ENCODE data around the gene PXT1.

Gene PXT1

DNA sequence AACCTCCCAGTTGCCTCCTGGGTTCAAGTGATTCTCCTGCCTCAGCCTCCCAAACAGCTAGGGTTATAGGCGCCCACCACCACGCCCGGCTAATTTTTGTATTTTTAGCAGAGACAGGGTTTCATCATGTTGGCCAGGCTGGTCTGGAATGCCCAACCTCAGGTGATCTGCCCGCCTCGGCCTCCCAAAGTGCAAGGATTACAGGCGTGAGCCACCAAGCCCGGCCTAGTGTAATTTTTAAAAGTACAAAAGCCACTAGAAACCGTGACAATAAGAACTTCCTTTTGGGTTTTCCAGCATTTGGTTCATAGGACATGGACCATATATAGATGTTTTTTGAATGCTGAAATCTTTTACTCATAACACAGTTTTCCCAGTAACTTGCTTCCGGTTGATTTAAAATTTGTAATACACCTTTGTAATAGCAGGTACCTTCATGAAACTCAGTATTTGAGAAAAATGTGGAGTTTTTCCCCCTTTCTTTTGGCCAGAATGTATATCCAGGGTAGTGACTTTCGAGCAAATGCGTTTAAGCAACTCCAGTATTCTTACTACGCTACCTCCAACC is 467 bp downstream of the PXT1 start:
- Histone ChIP-seq H3K36me3 (ENCODE audit: control insufficient read depth in 2 of 2, insufficient read depth in 1 of 2, low read length in 2 of 2) (no peaks in the 10 kb centered on the region), H3K27ac (ENCODE audit: extremely low read depth, low read depth, low read length) (peak overlapping the region; percentile 95), H3K4me3 (ENCODE audit: low read depth, low read length) (peak overlapping the region; percentile 74), H3K9me3 (ENCODE audit: control insufficient read depth, insufficient read depth, low read depth, low read length) (no peaks in the 10 kb centered on the region), H3K4me1 (ENCODE audit: control insufficient read depth, insufficient read depth, low read length) (peaks cover 11% of the 10 kb centered on the region)
- no peak for TF ChIP-seq ZNF416 (tag by site-specific recombination; IDR thresholded peaks at IDR 0.05)
- TF ChIP-seq ZNF114 (tag by site-specific recombination; IDR thresholded peaks at IDR 0.05) = no peak
- TF ChIP-seq ZFP69B (tag by site-specific recombination; IDR thresholded peaks at IDR 0.05) = no peak
- no peak for TF ChIP-seq ZBTB48 (tag by site-specific recombination; IDR thresholded peaks at IDR 0.05)
- TF ChIP-seq, protein P1, sequence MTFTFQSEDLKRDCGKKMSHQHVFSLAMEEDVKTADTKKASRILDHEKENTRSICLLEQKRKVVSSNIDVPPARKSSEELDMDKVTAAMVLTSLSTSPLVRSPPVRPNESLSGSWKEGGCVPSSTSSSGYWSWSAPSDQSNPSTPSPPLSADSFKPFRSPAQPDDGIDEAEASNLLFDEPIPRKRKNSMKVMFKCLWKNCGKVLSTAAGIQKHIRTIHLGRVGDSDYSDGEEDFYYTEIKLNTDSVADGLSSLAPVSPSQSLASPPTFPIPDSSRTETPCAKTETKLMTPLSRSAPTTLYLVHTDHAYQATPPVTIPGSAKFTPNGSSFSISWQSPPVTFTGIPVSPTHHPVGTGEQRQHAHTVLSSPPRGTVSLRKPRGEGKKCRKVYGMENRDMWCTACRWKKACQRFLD (tag by site-specific recombination; IDR thresholded peaks at IDR 0.05) = no peak
- no peak for TF ChIP-seq ZNF843 (tag by site-specific recombination; IDR thresholded peaks at IDR 0.05)
- no peak for TF ChIP-seq ZNF48 (tag by site-specific recombination; IDR thresholded peaks at IDR 0.05)
- TF ChIP-seq, protein P2, sequence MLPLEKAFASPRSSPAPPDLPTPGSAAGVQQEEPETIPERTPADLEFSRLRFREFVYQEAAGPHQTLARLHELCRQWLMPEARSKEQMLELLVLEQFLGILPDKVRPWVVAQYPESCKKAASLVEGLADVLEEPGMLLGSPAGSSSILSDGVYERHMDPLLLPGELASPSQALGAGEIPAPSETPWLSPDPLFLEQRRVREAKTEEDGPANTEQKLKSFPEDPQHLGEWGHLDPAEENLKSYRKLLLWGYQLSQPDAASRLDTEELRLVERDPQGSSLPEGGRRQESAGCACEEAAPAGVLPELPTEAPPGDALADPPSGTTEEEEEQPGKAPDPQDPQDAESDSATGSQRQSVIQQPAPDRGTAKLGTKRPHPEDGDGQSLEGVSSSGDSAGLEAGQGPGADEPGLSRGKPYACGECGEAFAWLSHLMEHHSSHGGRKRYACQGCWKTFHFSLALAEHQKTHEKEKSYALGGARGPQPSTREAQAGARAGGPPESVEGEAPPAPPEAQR (tag by site-specific recombination; IDR thresholded peaks at IDR 0.05) = no peak
- TF ChIP-seq, protein P3, sequence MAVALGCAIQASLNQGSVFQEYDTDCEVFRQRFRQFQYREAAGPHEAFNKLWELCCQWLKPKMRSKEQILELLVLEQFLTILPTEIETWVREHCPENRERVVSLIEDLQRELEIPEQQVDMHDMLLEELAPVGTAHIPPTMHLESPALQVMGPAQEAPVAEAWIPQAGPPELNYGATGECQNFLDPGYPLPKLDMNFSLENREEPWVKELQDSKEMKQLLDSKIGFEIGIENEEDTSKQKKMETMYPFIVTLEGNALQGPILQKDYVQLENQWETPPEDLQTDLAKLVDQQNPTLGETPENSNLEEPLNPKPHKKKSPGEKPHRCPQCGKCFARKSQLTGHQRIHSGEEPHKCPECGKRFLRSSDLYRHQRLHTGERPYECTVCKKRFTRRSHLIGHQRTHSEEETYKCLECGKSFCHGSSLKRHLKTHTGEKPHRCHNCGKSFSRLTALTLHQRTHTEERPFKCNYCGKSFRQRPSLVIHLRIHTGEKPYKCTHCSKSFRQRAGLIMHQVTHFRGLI (tag by site-specific recombination; IDR thresholded peaks at IDR 0.05) = peak; percentile 46; the same call in 1 of the 2 replicates
- no peak for TF ChIP-seq ZNF214 (tag by site-specific recombination; IDR thresholded peaks at IDR 0.05; ENCODE audit: borderline replicate concordance)
- no peak for TF ChIP-seq ZNF292 (tag by site-specific recombination; IDR thresholded peaks at IDR 0.05; ENCODE audit: borderline replicate concordance, low read depth)
- TF ChIP-seq ZNF335 (tag by site-specific recombination; conservative IDR thresholded peaks at IDR 0.05) = peak; percentile 82
- CTCF ChIA-PET = interaction anchor here (0.6 to 1.4 kb wide), 3 partner anchors 10 to 318 kb away, joined by 3 to 4 read pairs (median 3); no protein-coding TSS in a partner anchor
- POLR2A ChIA-PET = interaction anchor here (1.2 to 2.3 kb wide), 4 partner anchors 19 to 415 kb away, joined by 4 to 28 read pairs (median 6); partner anchors contain the start of gene MAPK14

DNA sequence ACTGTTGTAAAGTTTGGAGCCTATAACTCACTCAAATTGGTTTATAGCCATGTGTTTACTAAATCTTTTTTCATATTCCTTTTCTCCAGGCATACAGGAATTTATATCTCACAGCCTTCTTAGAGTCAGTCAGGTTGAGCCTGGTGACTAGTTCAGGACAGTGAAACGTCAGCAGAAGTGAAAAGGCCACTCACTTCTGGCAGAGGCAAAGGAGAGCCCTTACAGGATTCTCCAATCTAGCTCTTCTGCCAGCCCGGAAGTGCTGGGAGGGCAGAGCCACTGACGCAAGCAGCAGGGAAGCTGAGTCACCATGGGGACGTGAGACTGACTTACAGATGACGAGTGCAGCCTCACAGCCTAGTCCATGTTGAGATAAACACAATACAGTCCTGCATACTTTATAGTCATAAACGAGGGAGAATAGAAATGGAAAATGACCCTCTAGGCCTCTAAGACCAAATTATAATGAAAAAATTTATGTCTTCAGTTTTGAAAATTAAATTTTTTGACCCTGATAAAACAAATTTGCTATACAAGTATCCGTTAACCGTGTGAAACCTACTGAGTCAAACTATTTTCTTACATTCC is 1.3 kb downstream of the PXT1 start:
- H3K27ac ChIP-seq (ENCODE audit: extremely low read depth, low read depth, low read length) = peak overlapping the region; percentile 43; the same call in 1 of the 2 replicates
- peaks cover 11% of the 10 kb centered on the region for H3K4me1 ChIP-seq (ENCODE audit: control insufficient read depth, insufficient read depth, low read length)
- no peak overlapping the region for H3K4me3 ChIP-seq (ENCODE audit: low read depth, low read length)
- ChIA-PET CTCF (interaction anchor here (0.6 to 1.4 kb wide), 3 partner anchors 9 to 319 kb away, joined by 3 to 4 read pairs (median 3); no protein-coding TSS in a partner anchor), POLR2A (interaction anchor here (0.6 to 2.3 kb wide), 10 partner anchors 8 to 414 kb away, joined by 3 to 28 read pairs (median 4); partner anchors contain the start of gene MAPK14)
- no peaks in the 10 kb centered on the region for H3K36me3 ChIP-seq (ENCODE audit: control insufficient read depth in 2 of 2, insufficient read depth in 1 of 2, low read length in 2 of 2)
- H3K9me3 ChIP-seq (ENCODE audit: control insufficient read depth, insufficient read depth, low read depth, low read length) = no peaks in the 10 kb centered on the region
- no peak for TF ChIP-seq ZNF302 (tag by site-specific recombination; IDR thresholded peaks at IDR 0.05; ENCODE audit: low read depth)
- TF ChIP-seq ZNF558 (tag by site-specific recombination; IDR thresholded peaks at IDR 0.05) = 0 out of 2 replicates have a peak, but pooled peaks have one; percentile 25
- TF ChIP-seq, protein P4, sequence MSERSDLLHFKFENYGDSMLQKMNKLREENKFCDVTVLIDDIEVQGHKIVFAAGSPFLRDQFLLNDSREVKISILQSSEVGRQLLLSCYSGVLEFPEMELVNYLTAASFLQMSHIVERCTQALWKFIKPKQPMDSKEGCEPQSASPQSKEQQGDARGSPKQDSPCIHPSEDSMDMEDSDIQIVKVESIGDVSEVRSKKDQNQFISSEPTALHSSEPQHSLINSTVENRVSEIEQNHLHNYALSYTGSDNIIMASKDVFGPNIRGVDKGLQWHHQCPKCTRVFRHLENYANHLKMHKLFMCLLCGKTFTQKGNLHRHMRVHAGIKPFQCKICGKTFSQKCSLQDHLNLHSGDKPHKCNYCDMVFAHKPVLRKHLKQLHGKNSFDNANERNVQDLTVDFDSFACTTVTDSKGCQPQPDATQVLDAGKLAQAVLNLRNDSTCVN (tag by site-specific recombination; optimal IDR thresholded peaks at IDR 0.05) = no peak
- peak; percentile 94 for TF ChIP-seq ZBTB17 (tag by site-specific recombination; IDR thresholded peaks at IDR 0.05)
- peak; percentile 52 for TF ChIP-seq ZNF660 (tag by site-specific recombination; IDR thresholded peaks at IDR 0.05)
- TF ChIP-seq ZNF366 (tag by site-specific recombination; conservative IDR thresholded peaks at IDR 0.05) = peak; percentile 65
- TF ChIP-seq, protein P2 (tag by site-specific recombination; IDR thresholded peaks at IDR 0.05) = no peak
- TF ChIP-seq MYNN (tag by site-specific recombination; IDR thresholded peaks at IDR 0.05; ENCODE audit: borderline replicate concordance) = no peak
- TF ChIP-seq IKZF3 (tag by site-specific recombination; IDR thresholded peaks at IDR 0.05) = 0 out of 2 replicates have a peak, but pooled peaks have one; percentile 64
- peak; percentile 94 for TF ChIP-seq ZBTB21 (tag by site-specific recombination; IDR thresholded peaks at IDR 0.05)
- TF ChIP-seq SP3 (tag by site-specific recombination; IDR thresholded peaks at IDR 0.05) = peak; percentile 26; the same call in 1 of the 2 replicates
- TF ChIP-seq ZNF596 (tag by site-specific recombination; IDR thresholded peaks at IDR 0.05) = no peak
- TF ChIP-seq TRIM28 (IDR thresholded peaks at IDR 0.05; ENCODE audit: borderline replicate concordance, low read length) = peak; percentile 89; the same call in 1 of the 2 replicates
- TF ChIP-seq ZNF585B (tag by site-specific recombination; IDR thresholded peaks at IDR 0.05) = no peak
- TF ChIP-seq ZFP69B (tag by site-specific recombination; IDR thresholded peaks at IDR 0.05) = no peak
- no peak for TF ChIP-seq ZSCAN16 (tag by site-specific recombination; IDR thresholded peaks at IDR 0.05)

Data from HEK293 (cell line).